H9 (cell line): ENCODE data around the gene GRIK3. TPM values are rescaled to one million over a fixed set of nuclear protein-coding genes. Genes with fewer than 3 reads are reported as not detected.

Source experiments
- DNase-seq: peaks from one replicate; pipeline ENCODE4 v3.0.0-alpha.2; 2017
- H2AFZ ChIP-seq: one replicate; pipeline ENCODE4 v1.6.1; 2013; ENCODE audit warnings: mild to moderate bottlenecking, low read length, control low read depth, moderate library complexity
- H2AK5ac ChIP-seq: 2 replicates; pipeline ENCODE4 v1.6.1; 2013; ENCODE audit warnings: low read length, control low read depth, mixed read lengths; ENCODE audit not compliant: insufficient read length
- H2BK120ac ChIP-seq: one replicate; pipeline ENCODE4 v1.6.1; 2013; ENCODE audit warnings: low read depth, mild to moderate bottlenecking, low read length, control low read depth, inconsistent platforms; ENCODE audit not compliant: poor library complexity, severe bottlenecking
- H2BK12ac ChIP-seq: 2 replicates; pipeline ENCODE4 v1.6.1; 2013; ENCODE audit warnings: low read length, control low read depth, mixed read lengths, low read depth; ENCODE audit not compliant: insufficient read length
- H2BK15ac ChIP-seq: 2 replicates; pipeline ENCODE4 v1.6.1; 2013; ENCODE audit warnings: low read depth, low read length, control low read depth
- H2BK20ac ChIP-seq: one replicate; pipeline ENCODE4 v1.6.1; 2013; ENCODE audit warnings: low read depth, mild to moderate bottlenecking, low read length, control low read depth, inconsistent platforms; ENCODE audit not compliant: poor library complexity, severe bottlenecking
- H2BK5ac ChIP-seq: 2 replicates; pipeline ENCODE4 v1.6.1; 2013; ENCODE audit warnings: low read length, control low read depth, mixed read lengths; ENCODE audit not compliant: insufficient read length
- H3K14ac ChIP-seq: 2 replicates; pipeline ENCODE4 v1.6.1; 2013; ENCODE audit warnings: low read length, control low read depth; ENCODE audit not compliant: insufficient read depth
- H3K18ac ChIP-seq: 2 replicates; pipeline ENCODE4 v1.6.1; 2013; ENCODE audit warnings: low read depth, mild to moderate bottlenecking, mixed read lengths, low read length, control low read depth; ENCODE audit not compliant: insufficient read length
- H3K23ac ChIP-seq: 2 replicates; pipeline ENCODE4 v1.6.1; 2013; ENCODE audit warnings: low read length, control low read depth, mixed read lengths, low read depth; ENCODE audit not compliant: insufficient read length
- H3K23me2 ChIP-seq: 2 replicates; pipeline ENCODE4 v1.6.1; 2013; ENCODE audit warnings: low read depth, mild to moderate bottlenecking, mixed read lengths, low read length, control low read depth; ENCODE audit not compliant: insufficient read length, poor library complexity, severe bottlenecking
- H3K27ac ChIP-seq: 2 replicates; pipeline ENCODE4 v1.5.1; 2013; ENCODE audit warnings: low read length, control low read depth, mixed read lengths, low read depth; ENCODE audit not compliant: insufficient read length
- H3K27me3 ChIP-seq: 2 replicates; pipeline ENCODE4 v1.6.1; 2013; ENCODE audit warnings: low read length, control low read depth, inconsistent platforms; ENCODE audit not compliant: insufficient read depth
- H3K4ac ChIP-seq: 2 replicates; pipeline ENCODE4 v1.6.1; 2013; ENCODE audit warnings: low read depth, mild to moderate bottlenecking, control low read depth, inconsistent platforms, low read length, moderate library complexity
- H3K4me1 ChIP-seq: 2 replicates; pipeline ENCODE4 v1.6.1; 2013; ENCODE audit warnings: low read length, control low read depth, inconsistent platforms; ENCODE audit not compliant: insufficient read depth
- H3K4me2 ChIP-seq: 2 replicates; pipeline ENCODE4 v1.6.1; 2013; ENCODE audit warnings: low read length, control low read depth, mixed read lengths; ENCODE audit not compliant: insufficient read length, insufficient read depth
- H3K56ac ChIP-seq: 2 replicates; pipeline ENCODE4 v1.6.1; 2013; ENCODE audit warnings: low read depth, mild to moderate bottlenecking, mixed read lengths, low read length, control low read depth; ENCODE audit not compliant: insufficient read length
- H3K79me1 ChIP-seq: 2 replicates; pipeline ENCODE4 v1.6.1; 2013; ENCODE audit warnings: low read depth, mild to moderate bottlenecking, moderate library complexity, low read length, control low read depth, inconsistent platforms; ENCODE audit not compliant: insufficient read depth, poor library complexity, severe bottlenecking
- H3K79me2 ChIP-seq: 2 replicates; pipeline ENCODE4 v1.6.1; 2013; ENCODE audit warnings: low read length, control low read depth, inconsistent platforms; ENCODE audit not compliant: insufficient read depth
- H3K9ac ChIP-seq: 2 replicates; pipeline ENCODE4 v1.6.1; 2013; ENCODE audit warnings: low read length, control low read depth, mixed read lengths; ENCODE audit not compliant: insufficient read length; ENCODE audit errors: extremely low read depth
- H3K9me3 ChIP-seq: one replicate; pipeline ENCODE4 v1.6.1; 2013; ENCODE audit warnings: low read depth, low read length, inconsistent platforms; ENCODE audit not compliant: control insufficient read depth
- H3T11ph ChIP-seq: one replicate; pipeline ENCODE4 v1.6.1; 2013; ENCODE audit warnings: mild to moderate bottlenecking, low read length, control low read depth, inconsistent platforms
- H4K20me1 ChIP-seq: one replicate; pipeline ENCODE4 v1.6.1; 2013; ENCODE audit not compliant: control insufficient read depth, insufficient read length, insufficient read depth
- H4K5ac ChIP-seq: 2 replicates; pipeline ENCODE4 v1.6.1; 2013; ENCODE audit warnings: low read depth, mild to moderate bottlenecking, mixed read lengths, low read length, control low read depth; ENCODE audit not compliant: insufficient read length
- H4K8ac ChIP-seq: replicated peaks from 2 replicates; pipeline ENCODE4 v1.6.1; 2013; ENCODE audit warnings: low read length, control low read depth, mixed read lengths, low read depth; ENCODE audit not compliant: insufficient read length
- H4K91ac ChIP-seq: 2 replicates; pipeline ENCODE4 v1.6.1; 2013; ENCODE audit warnings: low read depth, mild to moderate bottlenecking, moderate library complexity, mixed read lengths, low read length, control low read depth; ENCODE audit not compliant: insufficient read length
- H3K27ac Mint-ChIP-seq, 3 experiments: 2 replicates in 2 of 3; 3 replicates in 1 of 3; pipeline ENCODE4 v1.8.0; 2020 to 2021; ENCODE audit warnings: mixed read lengths in 3 of 3, mild to moderate bottlenecking in 1 of 3, moderate library complexity in 1 of 3
- H3K27me3 Mint-ChIP-seq: 2 replicates; pipeline ENCODE4 v1.8.0; 2021; ENCODE audit warnings: low read depth, mild to moderate bottlenecking, moderate library complexity, mixed read lengths
- H3K36me3 Mint-ChIP-seq, 3 experiments: 2 replicates in 2 of 3; 3 replicates in 1 of 3; pipeline ENCODE4 v1.8.0; 2020 to 2021; ENCODE audit warnings: low read depth in 3 of 3, mixed read lengths in 3 of 3; ENCODE audit not compliant: insufficient read depth in 1 of 3
- H3K4me1 Mint-ChIP-seq, 2 experiments: 2 replicates each; pipeline ENCODE4 v1.8.0; 2020; ENCODE audit warnings: mixed read lengths in 2 of 2
- H3K4me3 Mint-ChIP-seq, 2 experiments: 2 replicates in 1 of 2; 3 replicates in 1 of 2; pipeline ENCODE4 v1.8.0; 2020 to 2021; ENCODE audit warnings: mild to moderate bottlenecking in 2 of 2, mixed read lengths in 2 of 2, moderate library complexity in 1 of 2
- H3K9me3 Mint-ChIP-seq, 2 experiments: 2 replicates in 1 of 2; 3 replicates in 1 of 2; pipeline ENCODE4 v1.8.0; 2020; ENCODE audit warnings: mild to moderate bottlenecking in 2 of 2, mixed read lengths in 2 of 2, moderate library complexity in 1 of 2
- WGBS: extraction: QIAGEN DNeasy Blood & Tissue Kit; methylation state at CpG from one replicate; pipeline ENCODE4 v1.1.7; 2013; ENCODE audit warnings: missing lambda C conversion rate, low lambda C conversion rate, mixed read lengths; ENCODE audit not compliant: insufficient read length; ENCODE audit errors: extremely low coverage; 5-methylcytosine and 5-hydroxymethylcytosine counted together
- total RNA-seq: library from RNA; stranded (reverse); gene quantifications from 2 replicates; pipeline ENCODE4 v1.2.1, GENCODE V29; 2021
- TF ChIP-seq, protein P1 (sequence below): fragments of 200-600 bp; sonication (generic); conservative IDR thresholded peaks from 3 replicates; pipeline ENCODE4 v1.8.0; 2021; ENCODE audit warnings: antibody characterized with exemption, mild to moderate bottlenecking

GRIK3 gene
- total RNA-seq, 1 experiment from 2014 or later, result 1.7 TPM

DNA sequence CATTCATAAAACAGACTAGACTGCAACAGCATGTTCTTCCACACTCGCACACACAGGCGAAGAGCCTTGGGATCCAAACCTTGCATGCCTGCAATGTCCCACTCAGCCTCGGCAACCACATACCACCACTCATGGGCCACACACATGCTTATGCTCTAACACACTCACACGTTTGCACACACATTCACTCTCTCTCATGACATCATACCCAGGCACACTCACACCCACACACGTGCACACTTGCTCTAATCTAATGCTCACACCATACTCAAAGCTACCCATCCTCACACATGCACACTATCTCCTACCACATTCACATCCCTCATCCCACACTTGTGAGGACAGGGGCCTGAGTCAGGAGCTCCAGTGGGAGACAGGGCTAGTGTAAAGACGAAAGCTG, 50.3 kb downstream of the GRIK3 start:
- Histone ChIP-seq H3K23me2 (no peaks in the 10 kb centered on the region), H2AK5ac (no peak overlapping the region), H3K27me3 (no peaks in the 10 kb centered on the region), H4K20me1 (no peaks in the 10 kb centered on the region), H2BK20ac (no peak overlapping the region), H3K79me2 (no peaks in the 10 kb centered on the region), H2AFZ (no peak overlapping the region), H4K8ac (no peak overlapping the region), H4K5ac (no peak overlapping the region), H2BK12ac (no peak overlapping the region), H3K4me2 (no peak overlapping the region), H4K91ac (no peak overlapping the region), H3K9ac (no peak overlapping the region), H3K56ac (no peak overlapping the region), H3K4me1 (no peaks in the 10 kb centered on the region), H2BK15ac (no peak overlapping the region), H3K27ac (no peak overlapping the region), H3K4ac (no peak overlapping the region), H3K79me1 (no peaks in the 10 kb centered on the region), H2BK120ac (no peak overlapping the region), H3K14ac (no peak overlapping the region), H3T11ph (no peak overlapping the region), H3K23ac (no peak overlapping the region), H3K9me3 (no peaks in the 10 kb centered on the region), H2BK5ac (peak overlapping the region; percentile 47), H3K18ac (no peak overlapping the region)
- H3K27me3 Mint-ChIP-seq, result peaks cover 15% of the 10 kb centered on the region
- no peak overlapping the region for H3K4me3 Mint-ChIP-seq
- no peak for DNase-seq
- H3K4me1 Mint-ChIP-seq, result peaks cover 3 to 18% of the 10 kb centered on the region in 2 experiments
- no peaks in the 10 kb centered on the region; a peak in 1 of 5 replicates for H3K9me3 Mint-ChIP-seq
- no peaks in the 10 kb centered on the region for H3K36me3 Mint-ChIP-seq
- TF ChIP-seq, protein P1, sequence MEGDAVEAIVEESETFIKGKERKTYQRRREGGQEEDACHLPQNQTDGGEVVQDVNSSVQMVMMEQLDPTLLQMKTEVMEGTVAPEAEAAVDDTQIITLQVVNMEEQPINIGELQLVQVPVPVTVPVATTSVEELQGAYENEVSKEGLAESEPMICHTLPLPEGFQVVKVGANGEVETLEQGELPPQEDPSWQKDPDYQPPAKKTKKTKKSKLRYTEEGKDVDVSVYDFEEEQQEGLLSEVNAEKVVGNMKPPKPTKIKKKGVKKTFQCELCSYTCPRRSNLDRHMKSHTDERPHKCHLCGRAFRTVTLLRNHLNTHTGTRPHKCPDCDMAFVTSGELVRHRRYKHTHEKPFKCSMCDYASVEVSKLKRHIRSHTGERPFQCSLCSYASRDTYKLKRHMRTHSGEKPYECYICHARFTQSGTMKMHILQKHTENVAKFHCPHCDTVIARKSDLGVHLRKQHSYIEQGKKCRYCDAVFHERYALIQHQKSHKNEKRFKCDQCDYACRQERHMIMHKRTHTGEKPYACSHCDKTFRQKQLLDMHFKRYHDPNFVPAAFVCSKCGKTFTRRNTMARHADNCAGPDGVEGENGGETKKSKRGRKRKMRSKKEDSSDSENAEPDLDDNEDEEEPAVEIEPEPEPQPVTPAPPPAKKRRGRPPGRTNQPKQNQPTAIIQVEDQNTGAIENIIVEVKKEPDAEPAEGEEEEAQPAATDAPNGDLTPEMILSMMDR, result no peak
- H3K27ac Mint-ChIP-seq, result no peak overlapping the region
- no CpG with 5 or more reads among the region's 6 CpGs for WGBS
